ENCODE measurements around the gene PERM1.
"Not testable (repeated sequence)": the region's sequence is repeated elsewhere in the genome, so short reads cannot be mapped to it uniquely, and the experiment has no call there.

Gene PERM1

GRCh38 chr1:978835-979743, 2.8 kb downstream of the PERM1 start:
- DNase-seq (ENCODE audit: low read depth in 2 of 2): no peak

GRCh38 chr1:978069-978834, 3.6 kb downstream of the PERM1 start:
- DNase-seq (ENCODE audit: low read depth in 2 of 2): no peak

- DNase-seq (ENCODE audit: low read depth in 2 of 2): not testable (repeated sequence)
Observed at GRCh38 chr1:976791-977190, 5.1 kb downstream of the PERM1 start.

- peak; percentile 42 to 60 for DNase-seq (ENCODE audit: low read depth in 2 of 2)
Observed at GRCh38 chr1:975896-976683, 5.8 kb downstream of the PERM1 start.

- DNase-seq (ENCODE audit: low read depth in 2 of 2): no peak
Observed at GRCh38 chr1:975365-975764, 6.5 kb downstream of the PERM1 start.

GRCh38 chr1:974687-975328, 7.1 kb downstream of the PERM1 start:
- no peak for DNase-seq (ENCODE audit: low read depth in 2 of 2)

GRCh38 chr1:974293-974640, 7.6 kb downstream of the PERM1 start:
- no peak for DNase-seq (ENCODE audit: low read depth in 2 of 2)

GRCh38 chr1:973459-974292, 8.2 kb downstream of the PERM1 start:
- DNase-seq (ENCODE audit: low read depth in 2 of 2): no peak

- no peak for DNase-seq (ENCODE audit: low read depth in 2 of 2)
Observed at GRCh38 chr1:972726-973458, 9.0 kb downstream of the PERM1 start.

GRCh38 chr1:971751-972506, 10.0 kb downstream of the PERM1 start:
- DNase-seq (ENCODE audit: low read depth in 2 of 2): no peak

DNA sequence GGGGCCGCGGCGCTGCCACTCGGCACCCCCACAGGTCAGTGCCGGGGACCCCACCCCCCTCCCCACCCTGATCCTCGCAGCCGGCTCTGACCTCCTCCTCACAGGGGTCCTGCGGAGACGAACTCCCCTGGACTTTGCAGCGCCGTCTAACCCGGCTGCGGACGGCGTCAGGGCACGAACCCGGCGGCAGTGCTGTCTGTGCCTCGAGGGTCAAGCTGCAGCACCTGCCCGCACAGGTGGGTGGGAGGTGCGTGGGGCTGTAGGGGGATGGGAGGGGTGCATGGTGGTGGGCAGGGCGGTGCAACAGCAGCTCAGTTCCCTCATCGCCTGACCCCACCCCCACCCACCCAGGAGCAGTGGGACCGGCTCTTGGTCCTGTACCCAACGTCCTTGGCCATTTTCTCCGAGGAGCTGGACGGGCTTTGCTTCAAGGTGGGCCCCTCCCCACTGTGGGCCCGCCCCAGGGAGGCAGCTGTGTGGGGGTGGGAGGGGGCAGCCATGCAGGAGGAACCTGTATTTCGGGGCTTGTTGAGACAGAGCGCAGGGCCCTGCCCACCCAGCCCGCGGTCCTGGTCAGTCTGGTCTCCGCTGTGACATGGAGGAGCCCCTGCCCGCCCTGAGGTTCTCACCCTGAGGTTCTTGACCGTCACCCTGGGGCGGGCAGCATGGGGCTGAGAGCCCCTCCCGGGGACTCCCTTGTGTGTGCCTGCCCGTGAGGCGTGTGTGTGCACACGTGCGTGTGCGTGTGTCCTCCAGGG, 10.7 kb downstream of the PERM1 start:
- no peak for DNase-seq (ENCODE audit: low read depth in 2 of 2)

- no peak for DNase-seq (ENCODE audit: low read depth in 2 of 2)
Observed at GRCh38 chr1:970242-970972, 11.5 kb downstream of the PERM1 start.

DNA sequence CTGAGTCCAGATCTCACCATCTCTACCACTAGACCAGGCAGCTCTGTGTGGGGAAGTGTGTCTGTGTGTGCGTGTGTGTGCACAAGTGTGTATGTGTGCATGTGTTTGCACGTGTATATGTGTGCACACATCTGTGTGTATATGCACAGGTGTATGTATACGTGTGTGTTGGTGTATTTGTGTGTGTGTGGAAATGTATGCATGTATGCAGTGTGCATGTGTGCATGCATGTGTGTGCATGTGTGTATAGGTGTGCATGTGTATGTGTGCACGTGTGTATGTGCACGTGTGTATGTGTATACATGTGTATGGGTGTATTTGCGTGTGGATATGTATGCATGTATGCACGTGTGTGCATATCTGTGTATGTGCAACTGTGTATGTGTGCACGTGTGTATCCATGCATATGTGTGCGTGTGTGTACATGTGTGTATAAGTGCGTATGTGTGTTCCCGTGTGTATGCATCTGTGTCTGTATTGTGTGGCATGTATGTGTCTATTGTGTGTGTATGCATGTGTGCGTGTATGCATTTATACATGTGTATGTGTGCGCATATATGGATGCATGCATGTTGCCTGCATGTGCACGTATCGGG, 12.5 kb downstream of the PERM1 start:
- DNase-seq (ENCODE audit: low read depth in 2 of 2): no peak

GRCh38 chr1:967466-968343, 14.2 kb downstream of the PERM1 start:
- DNase-seq (ENCODE audit: low read depth in 2 of 2): no peak

DNA sequence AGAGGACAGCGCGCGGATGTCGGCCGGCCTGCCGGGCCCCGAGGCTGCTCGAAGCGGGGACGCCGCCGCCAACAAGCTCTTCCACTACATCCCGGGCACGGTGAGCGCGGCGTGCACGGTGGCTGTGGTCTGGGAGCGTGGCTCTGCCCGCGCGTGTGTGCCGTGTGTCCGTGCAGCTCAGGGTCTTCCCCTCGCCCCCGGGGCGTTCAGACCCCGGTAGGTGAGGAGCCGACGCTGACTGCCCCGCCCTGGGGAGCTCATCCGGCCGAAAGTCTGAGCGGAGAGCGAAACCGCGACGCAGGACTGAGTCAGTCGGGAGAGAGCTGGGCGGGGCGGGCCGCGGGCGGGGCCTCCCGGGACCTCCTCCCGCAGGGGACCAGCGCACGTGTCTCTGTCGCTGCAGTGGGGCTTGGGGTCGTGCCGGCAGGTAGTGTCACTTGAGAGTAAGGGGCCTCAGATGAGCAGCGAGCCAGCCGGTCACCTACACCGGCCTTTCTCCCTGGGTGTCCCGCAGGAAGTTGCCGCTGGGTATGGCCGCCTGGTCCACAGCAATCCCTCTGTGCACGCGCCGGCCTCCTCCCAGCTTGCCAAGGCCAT, 15.1 kb downstream of the PERM1 start:
- DNase-seq (ENCODE audit: low read depth in 2 of 2): peak; percentile 63 to 83

GRCh38 chr1:966135-966703, 15.7 kb downstream of the PERM1 start, which contains the start of gene PLEKHN1:
TSS of gene PLEKHN1 (plus strand) at chr1:966482. CDS start at chr1:966532, 50 bp downstream.
- peak in 1 of 2 donors; percentile 40 for DNase-seq (ENCODE audit: low read depth in 2 of 2)
